Measurements from ENCODE around the gene CDK14. TPM values are rescaled to one million over a fixed set of nuclear protein-coding genes. Genes with fewer than 3 reads are reported as not detected.

The CDK14 gene
- total and polyA plus RNA-seq, 2 donors (not counting 1 experiment from before 2014, with no cell fraction given), result 42.1 to 167 TPM

- no peaks in the 10 kb centered on the region for H3K27me3 ChIP-seq (replicated peaks in 1 of 4; ENCODE audit: control extremely low read depth in 1 of 4, control insufficient read depth in 3 of 4, insufficient read depth in 4 of 4, low read length in 3 of 4)
- peaks cover 0 to 4% of the 10 kb centered on the region in 2 donors for H3K4me1 ChIP-seq (ENCODE audit: control insufficient read depth in 2 of 2, insufficient read depth in 2 of 2, low read length in 2 of 2)
- TF ChIP-seq EZH2 (IDR thresholded peaks at IDR 0.05; ENCODE audit: borderline replicate concordance, insufficient read depth, low read depth, low read length, poor library complexity, severe bottlenecking) (no peak), CTCF (IDR thresholded peaks at IDR 0.05) (no peak)
- POLR2A ChIA-PET, result no interaction called here
- no peaks in the 10 kb centered on the region for H3K9me3 ChIP-seq (ENCODE audit: control extremely low read depth in 1 of 3, control insufficient read depth in 2 of 3, insufficient read depth in 1 of 3, low read length in 2 of 3)
- DNase-seq, result no peak
- WGBS (ENCODE audit: insufficient coverage), result no CpG with 5 or more reads among the region's 1 CpG
- Mint-ChIP-seq H3K9me3 (ENCODE audit: insufficient read depth) (no peaks in the 10 kb centered on the region), H3K4me1 (peaks cover 7% of the 10 kb centered on the region), H3K27ac (no peak overlapping the region), H3K27me3 (no peaks in the 10 kb centered on the region), H3K4me3 (no peak overlapping the region)
- H3K4me2 ChIP-seq (replicated peaks; ENCODE audit: low read depth, low read length, poor library complexity, severe bottlenecking), result no peak overlapping the region
- CTCF ChIA-PET, result interaction anchor here (0.7 to 3.3 kb wide), 7 partner anchors 12 to 796 kb away, joined by 3 to 16 read pairs (median 4); partner anchors contain the start of gene MTERF1
- no peak overlapping the region for H3K4me3 ChIP-seq (ENCODE audit: control extremely low read depth in 1 of 5, extremely low read depth in 1 of 5, insufficient read depth in 1 of 5, low read depth in 2 of 5, low read length in 4 of 5)
- H3K79me2 ChIP-seq (ENCODE audit: control insufficient read depth, insufficient read depth, low read length), result no peaks in the 10 kb centered on the region
- intact Hi-C loops (cut with micrococcal nuclease), result loop anchor here (2.0 to 10.0 kb wide), 3 partner anchors 176 to 1356 kb away; partner anchors contain the start of genes FZD1, GATAD1 and MTERF1
- no peaks in the 10 kb centered on the region for H4K20me1 ChIP-seq (ENCODE audit: control insufficient read depth, insufficient read depth, low read length, poor library complexity, severe bottlenecking)
- no peak overlapping the region for H2AFZ ChIP-seq (ENCODE audit: insufficient read depth, low read depth, low read length, poor library complexity, severe bottlenecking)
- peaks cover 0 to 11% of the 10 kb centered on the region in 2 experiments for H3K36me3 ChIP-seq (replicated peaks in 1 of 2; ENCODE audit: control extremely low read depth in 1 of 2, control insufficient read depth in 1 of 2, extremely low read depth in 1 of 2, insufficient read depth in 2 of 2, low read length in 1 of 2)
- no peak overlapping the region for H3K9ac ChIP-seq (ENCODE audit: low read length)
- no peak overlapping the region for H3K27ac ChIP-seq (ENCODE audit: low read length in 2 of 2)
- ATAC-seq (ENCODE audit: low read depth), result no peak
Observed at GRCh38 chr7:91088691-91089090, 492.6 kb downstream of the CDK14 start.

GRCh38 chr7:91089382-91089963 is 493.4 kb downstream of the CDK14 start:
- peak overlapping the region; percentile 53 for H2AFZ ChIP-seq (ENCODE audit: insufficient read depth, low read depth, low read length, poor library complexity, severe bottlenecking)
- H3K27ac Mint-ChIP-seq, result no peak overlapping the region
- H3K9me3 ChIP-seq (ENCODE audit: control extremely low read depth in 1 of 3, control insufficient read depth in 2 of 3, insufficient read depth in 1 of 3, low read length in 2 of 3), result no peaks in the 10 kb centered on the region
- peaks cover 7% of the 10 kb centered on the region for H3K4me1 Mint-ChIP-seq
- no peak for TF ChIP-seq EZH2 (IDR thresholded peaks at IDR 0.05; ENCODE audit: borderline replicate concordance, insufficient read depth, low read depth, low read length, poor library complexity, severe bottlenecking)
- TF ChIP-seq CTCF (IDR thresholded peaks at IDR 0.05), result peak; percentile 95
- H3K4me3 ChIP-seq (ENCODE audit: control extremely low read depth in 1 of 5, extremely low read depth in 1 of 5, insufficient read depth in 1 of 5, low read depth in 2 of 5, low read length in 4 of 5), result no peak overlapping the region
- H3K4me3 Mint-ChIP-seq, result peak overlapping the region; percentile 21
- no peaks in the 10 kb centered on the region for H3K27me3 Mint-ChIP-seq
- DNase-seq (peak; percentile 57), ATAC-seq (ENCODE audit: low read depth) (peak; percentile 58)
- H3K79me2 ChIP-seq (ENCODE audit: control insufficient read depth, insufficient read depth, low read length), result no peaks in the 10 kb centered on the region
- H3K27ac ChIP-seq (ENCODE audit: low read length in 2 of 2), result no peak overlapping the region
- intact Hi-C loops (cut with micrococcal nuclease), result loop anchor here (2.0 to 10.0 kb wide), 3 partner anchors 175 to 1355 kb away; partner anchors contain the start of genes FZD1, GATAD1 and MTERF1
- H4K20me1 ChIP-seq (ENCODE audit: control insufficient read depth, insufficient read depth, low read length, poor library complexity, severe bottlenecking), result no peaks in the 10 kb centered on the region
- no peaks in the 10 kb centered on the region for H3K27me3 ChIP-seq (replicated peaks in 1 of 4; ENCODE audit: control extremely low read depth in 1 of 4, control insufficient read depth in 3 of 4, insufficient read depth in 4 of 4, low read length in 3 of 4)
- peak overlapping the region; percentile 19 for H3K9ac ChIP-seq (ENCODE audit: low read length)
- peaks cover 0 to 10% of the 10 kb centered on the region in 2 experiments for H3K36me3 ChIP-seq (replicated peaks in 1 of 2; ENCODE audit: control extremely low read depth in 1 of 2, control insufficient read depth in 1 of 2, extremely low read depth in 1 of 2, insufficient read depth in 2 of 2, low read length in 1 of 2)
- H3K9me3 Mint-ChIP-seq (ENCODE audit: insufficient read depth), result no peaks in the 10 kb centered on the region
- CTCF ChIA-PET, result interaction anchor here (0.6 to 3.3 kb wide), 28 partner anchors 8 to 795 kb away, joined by 3 to 16 read pairs (median 4); partner anchors contain the start of gene MTERF1
- peak overlapping the region; percentile 56 for H3K4me2 ChIP-seq (replicated peaks; ENCODE audit: low read depth, low read length, poor library complexity, severe bottlenecking)
- WGBS (ENCODE audit: insufficient coverage), result no CpG with 5 or more reads among the region's 5 CpGs
- H3K4me1 ChIP-seq (ENCODE audit: control insufficient read depth in 2 of 2, insufficient read depth in 2 of 2, low read length in 2 of 2), result peaks cover 0 to 4% of the 10 kb centered on the region in 2 donors
- POLR2A ChIA-PET, result no interaction called here
